LNCAP (cell line): ENCODE results near the gene TNS3.

Experiments
- TF ChIP-seq, protein P1 (sequence below): fragments of 450-650 bp; IDR thresholded peaks from 2 replicates; pipeline ENCODE4 v1.5.1; 2017; ENCODE audit warnings: mild to moderate bottlenecking

Gene TNS3

DNA sequence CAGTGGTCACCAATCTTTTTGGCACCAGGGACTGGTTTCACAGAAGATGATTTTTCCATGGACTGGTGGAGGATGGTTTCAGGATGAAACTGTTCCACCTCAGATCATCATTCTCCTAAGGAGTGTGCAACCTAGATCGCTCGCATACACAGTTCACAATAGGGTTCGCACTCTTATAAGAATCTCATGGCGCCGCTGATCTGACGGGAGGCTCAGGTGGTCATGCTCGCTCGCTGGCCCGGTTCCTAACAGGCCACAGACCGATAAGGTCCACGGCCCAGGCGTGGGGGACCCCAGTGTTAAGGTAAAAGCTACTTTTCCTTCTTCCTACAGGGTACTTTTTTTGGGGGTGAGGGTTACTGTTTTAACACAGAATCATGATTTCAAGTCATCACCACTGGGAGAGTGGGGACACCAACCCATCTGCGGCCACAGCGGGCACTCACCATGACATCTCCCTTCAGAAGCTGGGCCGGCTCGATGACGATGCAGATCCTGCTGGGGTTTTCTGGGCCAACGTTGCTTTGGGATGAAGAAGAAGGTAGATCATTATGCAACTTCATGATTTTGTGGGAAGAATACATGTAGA lies 170.5 kb downstream of the TNS3 start:
- TF ChIP-seq, protein P1, sequence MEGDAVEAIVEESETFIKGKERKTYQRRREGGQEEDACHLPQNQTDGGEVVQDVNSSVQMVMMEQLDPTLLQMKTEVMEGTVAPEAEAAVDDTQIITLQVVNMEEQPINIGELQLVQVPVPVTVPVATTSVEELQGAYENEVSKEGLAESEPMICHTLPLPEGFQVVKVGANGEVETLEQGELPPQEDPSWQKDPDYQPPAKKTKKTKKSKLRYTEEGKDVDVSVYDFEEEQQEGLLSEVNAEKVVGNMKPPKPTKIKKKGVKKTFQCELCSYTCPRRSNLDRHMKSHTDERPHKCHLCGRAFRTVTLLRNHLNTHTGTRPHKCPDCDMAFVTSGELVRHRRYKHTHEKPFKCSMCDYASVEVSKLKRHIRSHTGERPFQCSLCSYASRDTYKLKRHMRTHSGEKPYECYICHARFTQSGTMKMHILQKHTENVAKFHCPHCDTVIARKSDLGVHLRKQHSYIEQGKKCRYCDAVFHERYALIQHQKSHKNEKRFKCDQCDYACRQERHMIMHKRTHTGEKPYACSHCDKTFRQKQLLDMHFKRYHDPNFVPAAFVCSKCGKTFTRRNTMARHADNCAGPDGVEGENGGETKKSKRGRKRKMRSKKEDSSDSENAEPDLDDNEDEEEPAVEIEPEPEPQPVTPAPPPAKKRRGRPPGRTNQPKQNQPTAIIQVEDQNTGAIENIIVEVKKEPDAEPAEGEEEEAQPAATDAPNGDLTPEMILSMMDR: no peak

DNA sequence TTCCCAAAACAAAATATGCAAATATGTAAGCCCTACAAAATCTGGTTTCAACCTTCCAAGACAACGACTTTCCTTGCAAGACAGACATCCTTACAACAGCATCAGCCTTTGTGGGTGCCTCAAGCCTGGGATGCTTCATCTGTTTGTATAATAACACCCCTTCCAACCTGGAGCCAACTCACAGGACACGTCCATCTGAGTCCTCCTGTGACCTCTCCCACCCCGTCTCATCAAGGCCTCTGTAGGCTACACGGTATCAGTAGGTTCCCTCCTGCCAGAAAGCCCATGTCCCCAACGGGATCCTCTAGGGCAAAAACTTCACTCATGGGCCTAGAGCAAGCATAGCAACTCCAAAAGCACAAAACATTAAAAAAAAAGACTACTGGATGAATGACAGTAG lies 173.2 kb downstream of the TNS3 start:
- TF ChIP-seq, protein P1: no peak

DNA sequence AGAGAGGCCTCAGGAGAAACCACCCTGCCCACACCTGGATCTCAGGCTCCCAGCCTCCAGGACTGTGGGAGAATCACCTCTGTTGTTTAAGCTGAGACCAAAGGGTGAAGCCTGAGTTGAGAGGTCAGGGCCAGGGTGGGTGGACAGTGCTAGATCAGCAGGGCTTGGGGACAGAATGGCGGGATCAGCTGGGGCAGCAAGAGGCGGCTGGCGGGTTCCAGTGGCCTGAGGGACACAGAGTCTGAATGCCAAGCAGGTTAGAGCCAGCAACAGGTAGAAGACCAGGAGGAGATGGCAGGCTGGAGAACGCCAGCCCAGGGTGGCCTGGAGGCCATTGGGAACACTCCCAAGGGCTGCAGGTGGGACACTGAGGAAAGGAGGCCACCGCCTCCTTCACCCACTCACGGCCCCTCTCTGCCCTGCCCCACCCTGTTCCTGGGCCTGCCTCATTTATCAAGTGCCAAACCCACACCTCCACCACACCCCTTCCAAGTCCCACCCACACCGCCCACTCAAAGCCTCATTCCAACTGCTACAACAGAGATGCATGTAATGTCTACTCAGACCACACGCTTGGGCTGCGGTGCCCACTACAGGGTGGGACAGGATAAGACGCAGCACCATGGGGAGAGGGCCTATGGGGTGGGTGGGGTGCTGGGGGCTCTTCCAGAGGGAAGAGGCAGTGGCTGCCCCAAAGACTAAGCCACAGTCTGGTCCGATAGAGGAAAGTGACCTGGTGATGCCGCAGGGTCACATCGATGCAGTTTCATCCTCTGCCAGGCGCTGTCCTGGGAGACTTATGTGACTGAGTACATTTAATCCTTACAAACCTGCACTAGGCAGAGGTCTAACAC lies 173.9 kb downstream of the TNS3 start:
- TF ChIP-seq, protein P1: no peak

DNA sequence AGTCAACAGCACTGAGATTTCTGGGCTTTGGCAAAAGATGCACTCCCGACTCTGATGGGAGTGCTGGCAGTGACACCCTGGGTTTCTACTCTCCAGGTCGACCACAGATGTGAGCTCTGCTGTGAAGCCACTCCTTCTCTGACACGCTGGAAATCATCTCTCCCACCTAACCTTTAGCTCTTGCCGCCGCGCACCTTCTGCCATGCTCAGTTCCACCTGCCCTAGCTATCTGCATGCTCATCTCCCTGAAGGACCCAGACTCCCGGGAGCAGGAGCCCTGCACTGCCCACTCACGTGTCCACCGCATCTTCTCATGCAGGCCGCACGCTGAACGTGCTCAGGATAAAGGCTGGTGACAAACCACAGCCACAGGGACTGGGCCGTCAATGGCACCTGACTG lies 174.8 kb downstream of the TNS3 start:
- TF ChIP-seq, protein P1: no peak

DNA sequence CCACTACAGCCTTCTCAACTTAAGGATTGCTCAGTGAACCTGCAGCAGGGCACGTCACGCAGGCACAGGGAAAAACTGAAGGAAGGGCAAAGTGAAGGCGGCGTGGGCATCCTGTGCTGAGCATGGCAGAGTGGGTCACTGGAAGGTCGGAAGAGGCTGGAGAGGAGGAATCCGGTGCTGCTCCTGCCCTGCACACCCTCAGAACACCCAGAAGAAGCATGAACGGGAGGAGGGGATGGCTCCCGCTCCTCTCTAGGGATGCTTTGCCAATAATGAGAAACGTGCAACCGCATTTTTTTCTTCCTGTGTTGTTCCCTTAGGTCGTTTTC lies 175.1 kb downstream of the TNS3 start:
- TF ChIP-seq, protein P1: no peak

DNA sequence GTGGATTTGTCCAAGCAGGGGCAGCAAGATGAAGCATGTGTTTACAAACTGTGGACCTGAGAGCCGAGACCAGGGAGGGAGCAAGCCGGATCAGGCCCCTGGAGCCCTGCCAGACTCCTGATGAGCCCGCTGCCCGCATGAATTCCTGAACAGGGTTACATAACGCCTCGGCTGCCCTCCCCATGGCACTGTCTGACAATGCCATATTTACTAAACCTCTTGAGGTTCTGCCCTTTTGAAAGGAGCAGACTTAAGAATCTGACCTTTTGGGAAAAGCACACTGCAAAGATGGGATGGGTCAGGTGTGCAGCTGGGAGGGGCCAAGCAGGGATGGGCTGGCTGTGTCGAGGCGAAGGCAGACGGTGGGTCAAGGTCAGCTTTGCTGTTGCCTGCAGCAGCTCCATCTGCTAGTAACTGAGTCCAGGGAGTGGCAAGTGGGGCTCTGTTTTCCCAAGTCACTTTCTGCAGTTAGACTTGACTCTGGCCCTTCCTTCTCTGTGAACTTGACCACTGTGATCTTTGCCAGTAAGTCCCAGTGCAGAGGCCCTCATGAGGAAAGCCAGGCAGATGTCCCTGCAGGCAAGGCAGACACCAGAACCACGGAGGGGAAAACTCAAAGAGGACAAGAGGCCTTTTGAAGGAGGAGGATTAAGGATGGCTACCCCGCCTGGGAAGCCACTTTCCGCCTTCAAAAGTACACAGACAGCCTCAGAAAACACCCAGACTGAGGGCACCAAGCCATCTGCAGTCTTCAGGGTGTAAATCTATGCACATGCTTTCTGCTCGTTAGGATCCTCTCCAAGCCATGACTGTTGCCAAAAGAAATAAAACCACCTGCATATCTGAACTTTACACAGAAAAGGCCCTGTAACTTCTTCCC lies 175.8 kb downstream of the TNS3 start:
- TF ChIP-seq, protein P1: no peak

DNA sequence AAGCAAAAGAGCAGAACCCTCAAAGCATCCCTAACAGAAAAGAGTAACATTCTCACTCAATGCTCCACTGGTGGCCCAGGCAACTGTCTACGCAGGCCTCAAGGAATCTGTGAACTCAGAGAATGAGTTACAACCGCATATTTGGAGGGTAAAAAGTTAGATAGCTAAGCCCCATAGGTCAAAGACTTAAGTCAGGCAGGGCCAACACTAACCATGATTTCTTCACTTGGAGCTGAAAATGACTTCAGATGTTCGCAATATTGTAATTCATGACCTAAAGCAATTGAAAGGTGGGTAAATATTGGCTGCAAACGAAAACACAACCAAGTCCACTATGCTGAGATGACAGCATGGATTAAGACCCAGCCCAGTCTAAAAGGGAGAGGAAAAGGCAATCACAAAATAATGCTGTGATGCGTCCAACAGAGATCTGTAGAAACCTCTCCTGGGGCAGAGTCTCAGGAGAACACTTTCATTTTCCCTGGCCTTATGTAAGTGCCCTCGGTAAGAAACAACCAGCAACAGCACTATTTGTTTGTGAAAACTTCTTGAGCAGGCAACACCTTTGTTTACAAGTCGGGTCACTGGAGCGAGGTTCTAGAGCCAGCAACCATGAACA lies 176.5 kb downstream of the TNS3 start:
- TF ChIP-seq, protein P1: no peak
